GM18507 (cell line): Measurements from ENCODE around the gene TSPAN17.
A peak's percentile ranks its signal among the peaks of the same experiment; 100 is the strongest.

Experiments used
- DNase-seq: peaks from one replicate; pipeline ENCODE4 v3.0.0; 2011; ENCODE audit warnings: low read depth; ENCODE audit not compliant: insufficient read length; ENCODE audit errors: extremely low spot score
- FAIRE-seq: peaks from 2 replicates; lab custom pipeline; 2011; peaks lifted over from hg19 to GRCh38; lab: Jason Lieb, UNC

Gene TSPAN17

GRCh38 chr5:176673651-176674583 is 26.6 kb downstream of the TSPAN17 start:
- no peak for FAIRE-seq
- no peak for DNase-seq

GRCh38 chr5:176674799-176675198 is 27.5 kb downstream of the TSPAN17 start:
- DNase-seq (no peak), FAIRE-seq (peak; percentile 79)

- DNase-seq: no peak
- peak; percentile 54 for FAIRE-seq
These were observed 28.5 kb downstream of the TSPAN17 start for GRCh38 chr5:176675676-176676360.

- DNase-seq (peak; percentile 73), FAIRE-seq (peak; percentile 97)
These were observed 29.1 kb downstream of the TSPAN17 start for GRCh38 chr5:176676361-176676824.

- FAIRE-seq (no peak), DNase-seq (no peak)
These were observed 30.1 kb downstream of the TSPAN17 start for GRCh38 chr5:176677209-176677939.

- FAIRE-seq: no peak
- DNase-seq: no peak
These were observed 31.3 kb downstream of the TSPAN17 start for GRCh38 chr5:176678584-176678983.

- FAIRE-seq (no peak), DNase-seq (no peak)
These were observed 32.3 kb downstream of the TSPAN17 start for GRCh38 chr5:176679365-176680225.

GRCh38 chr5:176680226-176680563 is 32.9 kb downstream of the TSPAN17 start:
- FAIRE-seq (no peak), DNase-seq (no peak)

GRCh38 chr5:176682016-176682531 is 34.8 kb downstream of the TSPAN17 start:
- DNase-seq: no peak
- no peak for FAIRE-seq

GRCh38 chr5:176685010-176685409 is 37.7 kb downstream of the TSPAN17 start:
- no peak for FAIRE-seq
- no peak for DNase-seq

- FAIRE-seq (no peak), DNase-seq (no peak)
These were observed 40.0 kb downstream of the TSPAN17 start for GRCh38 chr5:176687247-176687646.

GRCh38 chr5:176687881-176688280 is 40.6 kb downstream of the TSPAN17 start:
- DNase-seq: no peak
- no peak for FAIRE-seq

GRCh38 chr5:176690911-176691310 is 43.6 kb downstream of the TSPAN17 start:
- FAIRE-seq: no peak
- DNase-seq: no peak

GRCh38 chr5:176691524-176691923 is 44.2 kb downstream of the TSPAN17 start:
- no peak for FAIRE-seq
- DNase-seq: no peak

- no peak for FAIRE-seq
- DNase-seq: no peak
These were observed 45.0 kb downstream of the TSPAN17 start for GRCh38 chr5:176692326-176692725.

- no peak for DNase-seq
- FAIRE-seq: no peak
These were observed 45.7 kb downstream of the TSPAN17 start for GRCh38 chr5:176692839-176693476.

- DNase-seq (no peak), FAIRE-seq (no peak)
These were observed 46.2 kb downstream of the TSPAN17 start for GRCh38 chr5:176693477-176693851.

- no peak for DNase-seq
These were observed 46.9 kb downstream of the TSPAN17 start for GRCh38 chr5:176694146-176694545.

GRCh38 chr5:176694631-176695030 is 47.3 kb downstream of the TSPAN17 start:
- no peak for FAIRE-seq
- DNase-seq: no peak

More at GRCh38 chr5:176694146-176694545, 46.9 kb downstream of the TSPAN17 start:
- no peak for FAIRE-seq
